Stimulated activated CD4-positive, alpha-beta T cell treated with anti-CD3 and anti-CD28 coated beads, TNF-alpha, amount 100 ng/mL, for 24 hours (primary cell): ENCODE data around the gene MED15.
"Not testable (repeated sequence)": the region's sequence is repeated elsewhere in the genome, so short reads cannot be mapped to it uniquely, and the experiment has no call there.

ENCODE experiments used
- DNase-seq, 3 experiments: peaks; one replicate each; pipeline ENCODE4 v3.0.0-alpha.2; 2020; ENCODE audit warnings: low read depth in 3 of 3

The MED15 gene

DNA sequence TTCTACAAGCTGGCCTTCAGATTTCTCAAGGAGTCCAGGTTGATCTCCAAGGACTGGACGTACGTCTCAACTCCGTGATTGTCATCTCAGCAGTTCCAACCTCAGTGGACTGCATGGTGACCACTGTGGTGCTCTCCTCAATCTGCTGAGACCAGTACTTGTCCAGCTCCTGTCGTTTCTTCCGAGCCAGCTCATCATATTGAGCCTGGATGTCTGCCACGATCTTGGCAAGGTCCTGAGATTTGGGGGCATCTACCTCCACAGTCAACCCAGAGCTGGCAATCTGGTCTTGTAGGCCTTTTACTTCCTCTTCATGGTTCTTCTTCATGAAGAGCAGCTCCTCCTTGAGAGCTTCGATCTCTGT lies 24.3 kb upstream of the MED15 start:
- DNase-seq, result not testable (repeated sequence)

DNA sequence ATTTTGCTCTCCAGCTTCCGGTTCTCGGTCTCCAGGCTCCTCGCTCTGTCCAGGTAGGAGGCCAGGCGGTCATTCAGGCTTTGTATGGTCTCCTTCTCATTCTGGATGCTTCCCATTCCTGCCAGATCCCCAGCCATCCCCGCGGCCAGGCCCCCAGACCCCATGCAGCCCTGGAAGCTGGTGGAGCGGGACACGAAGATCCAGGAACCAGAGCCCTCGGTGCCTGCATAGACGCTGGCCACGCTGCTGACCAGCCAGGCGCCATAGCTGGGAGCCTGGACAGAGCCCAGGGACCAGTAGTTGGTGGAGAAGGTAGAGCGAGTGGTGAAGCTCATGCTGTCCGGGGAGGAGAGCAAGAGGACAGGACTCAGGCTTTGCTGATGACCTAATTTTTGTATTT lies 23.6 kb upstream of the MED15 start:
- no peak for DNase-seq

GRCh38 chr22:20484948-20485683 lies 22.3 kb upstream of the MED15 start:
- DNase-seq, result no peak

- no peak for DNase-seq
Measured at GRCh38 chr22:20486229-20486628, 21.2 kb upstream of the MED15 start.

GRCh38 chr22:20487715-20488114 lies 19.7 kb upstream of the MED15 start:
- no peak for DNase-seq

GRCh38 chr22:20488946-20489345 lies 18.5 kb upstream of the MED15 start:
- no peak for DNase-seq

DNA sequence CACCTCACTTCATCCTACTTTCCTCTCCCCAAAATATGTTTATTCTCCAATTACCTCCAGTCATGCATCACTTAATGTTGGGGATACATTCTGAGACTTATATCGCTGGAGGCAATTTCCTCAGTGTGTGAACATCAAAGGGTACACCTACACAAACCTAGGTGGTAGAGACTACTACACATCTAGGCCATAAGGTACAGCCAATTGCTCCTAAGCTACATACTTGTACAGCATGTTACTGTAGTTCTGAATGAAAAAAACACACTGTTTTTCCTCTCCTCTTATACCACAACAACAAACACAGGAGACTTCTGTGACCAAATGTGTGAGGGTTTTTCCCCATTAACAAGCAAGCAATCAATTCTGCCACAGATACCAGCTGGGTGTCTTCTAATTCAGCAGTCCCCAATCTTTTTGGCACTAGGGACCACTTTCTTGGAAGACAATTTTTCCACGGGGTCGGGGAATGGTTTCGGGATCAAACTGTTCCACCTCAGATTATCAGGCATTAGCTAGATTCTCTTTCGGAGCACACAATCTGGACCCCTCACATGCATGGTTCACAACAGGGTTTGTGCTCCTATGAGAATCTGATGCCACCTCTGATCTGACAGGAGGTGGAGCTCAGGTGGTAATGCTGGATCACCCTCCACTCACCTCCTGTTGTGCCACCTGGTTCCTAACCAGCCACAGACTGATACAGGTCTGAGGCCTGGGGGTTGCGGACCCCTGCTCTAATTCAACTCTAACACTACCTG lies 17.0 kb upstream of the MED15 start:
- DNase-seq, result no peak

- no peak for DNase-seq
Measured at GRCh38 chr22:20490941-20491307, 16.5 kb upstream of the MED15 start.

DNA sequence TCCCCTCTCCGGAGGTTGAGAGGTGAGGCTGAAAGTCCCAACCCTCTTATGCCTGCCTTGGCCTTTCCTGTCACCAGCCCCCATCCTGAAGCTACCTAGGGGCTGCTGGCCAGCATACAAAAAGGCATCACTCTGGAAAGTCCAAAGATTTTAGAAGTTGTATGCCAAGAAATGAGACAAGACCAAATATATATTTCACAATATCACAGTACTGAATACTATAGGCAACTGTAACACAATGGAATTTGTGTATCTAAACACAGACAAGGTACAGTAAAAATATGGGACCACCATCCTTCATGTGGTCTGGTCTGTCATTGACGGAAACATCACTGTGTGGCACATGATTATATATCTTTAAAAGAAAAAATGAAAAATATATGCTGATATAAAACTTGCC lies 16.1 kb upstream of the MED15 start:
- DNase-seq, result no peak

DNA sequence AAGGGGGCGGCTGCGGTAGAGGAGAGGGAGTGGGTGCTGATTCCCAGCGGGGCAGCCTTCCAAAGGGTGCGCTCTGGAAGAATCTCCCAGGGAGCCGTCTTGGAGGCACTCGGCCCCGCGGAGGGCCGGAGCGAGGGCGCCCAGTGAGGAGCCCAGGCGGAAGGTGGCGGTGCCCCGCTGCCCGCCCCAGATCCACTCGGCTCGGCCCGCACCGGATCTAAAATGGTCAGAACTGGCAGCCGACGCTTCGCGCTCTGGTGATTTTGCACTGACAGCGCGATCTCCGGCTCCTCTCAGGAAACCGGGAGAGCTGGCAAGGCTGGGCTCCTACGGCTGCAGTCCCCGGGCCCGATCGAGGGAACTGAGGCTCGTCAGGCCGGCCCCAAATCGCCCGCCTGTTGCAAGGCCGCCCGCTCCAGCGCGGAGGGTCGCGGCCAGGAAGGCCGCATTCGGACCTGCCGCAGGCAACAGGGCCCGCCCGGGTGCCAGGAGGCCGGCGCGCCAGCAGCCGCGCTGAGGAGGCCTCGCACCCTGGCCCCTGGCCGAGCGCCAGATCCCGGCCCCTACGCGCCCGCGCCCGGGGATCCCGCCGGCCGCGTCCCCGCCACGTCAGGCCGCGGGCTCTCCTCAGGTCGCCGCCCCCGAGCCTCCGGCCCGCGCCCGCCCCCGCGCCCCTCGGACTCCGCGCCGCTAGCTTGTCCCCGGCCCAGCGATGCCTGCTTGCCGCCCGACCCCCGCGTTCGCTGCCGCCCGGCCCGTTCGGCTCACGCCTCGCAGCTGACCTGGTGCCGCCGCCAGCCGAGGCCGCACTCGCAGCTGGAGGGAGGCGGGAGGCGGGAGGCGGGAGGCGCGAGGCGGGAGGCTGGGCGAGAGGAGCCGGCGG lies 12.2 kb upstream of the MED15 start, which contains the start of gene KLHL22:
KLHL22 (minus strand) TSS at position 818 of the 883 bp plus-strand sequence. CDS start 6,584 bp downstream, outside the sequence.
- DNase-seq, result peak in 1 of 3 experiments; percentile 24

DNA sequence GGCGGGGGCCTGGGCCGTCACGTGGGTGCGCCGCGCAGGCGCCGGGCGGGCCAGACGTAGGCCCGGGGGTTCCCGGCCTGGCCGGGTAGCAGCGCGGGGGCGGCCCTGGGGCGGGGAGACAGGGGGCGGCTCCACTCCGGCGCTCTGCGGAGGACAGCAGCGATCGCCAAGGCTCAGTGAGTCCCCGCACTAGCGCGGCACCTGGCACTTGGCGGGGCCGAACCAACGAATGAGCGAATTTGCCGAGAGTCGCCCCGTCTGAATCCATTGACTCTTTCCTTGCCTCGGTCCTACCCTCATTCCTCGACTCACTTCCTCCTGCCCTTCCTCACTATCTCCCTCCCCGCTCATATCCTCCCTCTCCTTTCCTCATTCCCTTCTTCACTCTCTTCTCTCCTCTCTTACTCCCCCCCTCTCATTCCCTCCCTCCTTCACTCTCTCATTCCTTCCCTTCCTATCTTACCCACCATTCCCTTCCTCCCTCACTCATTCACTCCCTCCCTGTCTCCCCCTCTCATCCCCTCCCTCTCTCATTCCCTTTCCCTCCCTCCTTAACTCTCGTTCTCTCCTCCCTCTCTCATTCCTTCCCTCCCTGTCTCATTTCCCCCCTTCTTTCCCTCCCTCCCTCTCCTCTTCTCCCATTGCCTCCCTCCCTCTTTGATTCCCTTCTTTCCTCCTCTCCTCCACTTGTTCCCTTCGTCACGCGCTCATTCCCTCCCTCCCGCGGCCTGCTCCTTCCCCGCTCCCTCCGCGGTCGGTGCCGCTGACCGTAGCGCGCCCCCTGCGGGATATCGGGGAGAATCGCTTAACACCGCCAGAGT lies 11.3 kb upstream of the MED15 start:
- peak; percentile 76 to 92 (median 87) for DNase-seq

DNA sequence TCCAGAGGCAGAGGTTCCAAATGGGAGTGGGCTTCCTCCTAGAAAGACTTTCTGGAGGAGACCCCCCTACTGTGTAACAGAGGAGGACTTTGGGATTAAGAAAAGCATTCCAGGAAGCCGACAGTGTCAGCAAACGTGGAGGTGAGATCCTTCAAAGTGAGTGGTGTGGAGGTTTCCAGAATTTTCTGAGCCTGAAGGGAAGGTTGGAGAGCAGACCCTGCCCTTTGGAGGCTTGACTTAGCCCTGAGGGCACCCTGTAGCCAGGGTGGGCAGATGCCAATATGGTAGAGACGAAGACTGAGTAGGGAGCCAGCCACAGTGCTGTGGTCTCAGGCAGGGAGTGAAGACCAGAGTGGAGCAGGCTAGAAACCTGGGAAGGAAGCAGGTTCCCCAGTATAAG lies 10.0 kb upstream of the MED15 start:
- DNase-seq, result no peak

DNA sequence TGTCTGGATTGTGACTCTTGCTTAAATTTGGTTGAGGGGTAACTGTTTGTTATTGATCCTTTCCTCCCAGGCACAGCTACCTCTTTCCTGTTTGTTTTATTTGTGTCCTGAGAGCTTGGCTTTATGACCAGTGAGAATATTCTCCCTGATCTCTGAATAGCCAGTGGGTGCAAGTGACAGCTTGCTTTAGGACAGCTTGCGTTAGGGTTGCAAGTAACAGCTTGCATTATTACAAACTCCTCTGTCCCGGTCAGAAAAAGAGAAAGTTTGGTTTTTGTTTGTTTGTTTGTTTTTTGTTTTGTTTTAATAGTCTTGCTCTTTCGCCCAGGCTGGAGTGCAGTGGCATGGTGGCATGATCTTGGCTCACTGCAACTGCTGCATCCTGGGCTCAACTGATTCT lies 8.5 kb upstream of the MED15 start:
- no peak for DNase-seq

DNA sequence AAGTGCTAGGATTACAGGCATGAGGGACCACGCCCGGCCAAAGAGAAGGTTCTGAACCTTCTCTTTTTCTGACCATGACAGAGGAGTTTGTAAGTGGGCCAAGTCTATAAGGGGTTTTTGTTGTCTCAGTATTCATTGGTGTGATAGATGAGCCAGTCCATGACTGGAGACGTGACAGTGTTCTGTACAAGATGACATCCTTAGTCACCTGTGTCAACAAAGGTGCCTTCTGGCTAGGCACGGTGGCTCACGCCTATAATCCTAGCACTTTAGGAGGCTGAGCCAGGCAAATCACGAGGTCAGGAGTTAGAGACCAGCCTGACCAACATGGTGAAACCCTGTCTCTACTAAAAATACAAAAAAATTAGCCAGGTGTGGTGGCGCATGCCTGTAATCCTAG lies 7.6 kb upstream of the MED15 start:
- DNase-seq, result no peak

- no peak for DNase-seq
Measured at GRCh38 chr22:20503816-20504215, 3.6 kb upstream of the MED15 start.

- DNase-seq, result not testable (repeated sequence)
Measured at GRCh38 chr22:20504293-20504922, 3.0 kb upstream of the MED15 start.

GRCh38 chr22:20506543-20507252 lies 712 bp upstream of the MED15 start:
- DNase-seq, result no peak

- not testable (repeated sequence) for DNase-seq
Measured at GRCh38 chr22:20508067-20508755, 801 bp downstream of the MED15 start.

GRCh38 chr22:20508815-20509271 lies 1.4 kb downstream of the MED15 start:
- DNase-seq, result no peak
